ENCODE data around the gene MYOF. TPM values are rescaled to one million over a fixed set of nuclear protein-coding genes. Genes with fewer than 3 reads are reported as not detected.

MYOF gene
- total RNA-seq, 2 donors from 2014 or later = 84.4 to 85.0 TPM

- Histone ChIP-seq H3K4me1 (replicated peaks) (peaks cover 21% of the 10 kb centered on the region), H3K27ac (peak overlapping the region; percentile 43 to 44)
Observed at GRCh38 chr10:93461807-93462178, 20.3 kb downstream of the MYOF start.

DNA sequence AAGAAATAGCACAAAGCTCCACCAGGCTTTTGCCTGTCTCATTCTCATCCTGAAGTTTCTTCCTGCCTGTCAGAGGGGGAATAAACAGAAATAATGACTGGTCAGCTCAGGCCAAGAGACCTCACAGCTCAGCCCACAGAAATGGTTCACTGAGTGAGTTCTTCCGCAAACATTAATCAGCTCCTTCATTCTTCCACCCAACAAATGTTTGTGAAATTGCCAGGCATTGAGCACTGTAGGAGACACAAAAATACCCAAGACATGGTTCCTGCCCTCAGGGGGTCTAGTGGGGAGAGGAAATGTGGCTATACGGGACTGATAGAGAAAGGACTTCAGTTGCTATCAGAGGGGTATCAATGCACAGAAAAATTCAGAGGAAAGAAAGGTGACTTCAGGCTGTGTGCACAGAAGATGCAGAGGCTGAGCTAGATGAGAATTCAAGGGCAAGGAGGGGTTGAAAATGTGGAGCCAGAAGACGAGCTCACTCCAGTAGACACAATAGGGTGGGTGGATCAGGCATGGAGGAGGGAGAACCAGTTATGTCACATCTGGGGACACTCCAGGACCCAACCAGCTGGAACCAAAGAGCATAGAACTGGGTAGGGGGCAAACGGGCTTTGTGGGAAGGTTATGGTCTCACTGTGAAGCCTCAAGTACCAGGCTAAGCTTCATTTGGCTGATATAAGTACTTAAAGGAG lies 20.9 kb downstream of the MYOF start:
- WGBS = 51% methylated on average over 4 of the region's 4 CpGs
- no peak for DNase-seq (ENCODE audit: low spot score)
- intact Hi-C loops (cut with DNase I) = no loop called here
- Histone ChIP-seq H3K27ac (peak overlapping the region; percentile 43 to 44), H3K4me3 (no peak overlapping the region), H3K27me3 (replicated peaks; ENCODE audit: insufficient read depth) (no peaks in the 10 kb centered on the region), H3K9me3 (no peaks in the 10 kb centered on the region), H3K36me3 (no peaks in the 10 kb centered on the region), H3K4me1 (replicated peaks) (peaks cover 17% of the 10 kb centered on the region)
- TF ChIP-seq POLR2AphosphoS5 (IDR thresholded peaks at IDR 0.05) (no peak), POLR2A (IDR thresholded peaks at IDR 0.05) (no peak)
- TF ChIP-seq, protein P1, sequence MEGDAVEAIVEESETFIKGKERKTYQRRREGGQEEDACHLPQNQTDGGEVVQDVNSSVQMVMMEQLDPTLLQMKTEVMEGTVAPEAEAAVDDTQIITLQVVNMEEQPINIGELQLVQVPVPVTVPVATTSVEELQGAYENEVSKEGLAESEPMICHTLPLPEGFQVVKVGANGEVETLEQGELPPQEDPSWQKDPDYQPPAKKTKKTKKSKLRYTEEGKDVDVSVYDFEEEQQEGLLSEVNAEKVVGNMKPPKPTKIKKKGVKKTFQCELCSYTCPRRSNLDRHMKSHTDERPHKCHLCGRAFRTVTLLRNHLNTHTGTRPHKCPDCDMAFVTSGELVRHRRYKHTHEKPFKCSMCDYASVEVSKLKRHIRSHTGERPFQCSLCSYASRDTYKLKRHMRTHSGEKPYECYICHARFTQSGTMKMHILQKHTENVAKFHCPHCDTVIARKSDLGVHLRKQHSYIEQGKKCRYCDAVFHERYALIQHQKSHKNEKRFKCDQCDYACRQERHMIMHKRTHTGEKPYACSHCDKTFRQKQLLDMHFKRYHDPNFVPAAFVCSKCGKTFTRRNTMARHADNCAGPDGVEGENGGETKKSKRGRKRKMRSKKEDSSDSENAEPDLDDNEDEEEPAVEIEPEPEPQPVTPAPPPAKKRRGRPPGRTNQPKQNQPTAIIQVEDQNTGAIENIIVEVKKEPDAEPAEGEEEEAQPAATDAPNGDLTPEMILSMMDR (IDR thresholded peaks at IDR 0.05) = no peak

More at GRCh38 chr10:93461807-93462178, 20.3 kb downstream of the MYOF start:
- Histone ChIP-seq H3K9me3 (no peaks in the 10 kb centered on the region), H3K4me3 (no peak overlapping the region), H3K27me3 (replicated peaks; ENCODE audit: insufficient read depth) (no peaks in the 10 kb centered on the region), H3K36me3 (no peaks in the 10 kb centered on the region)
- DNase-seq (ENCODE audit: low spot score) = no peak
- WGBS = 100% methylated on average over 1 of the region's 1 CpG
- intact Hi-C loops (cut with DNase I) = loop anchor here (2.0 kb wide), 1 partner anchor 19 kb away; no protein-coding TSS in a partner anchor
- TF ChIP-seq, protein P1 (IDR thresholded peaks at IDR 0.05) = no peak
- TF ChIP-seq POLR2AphosphoS5 (IDR thresholded peaks at IDR 0.05) = peak; percentile 54

DNA sequence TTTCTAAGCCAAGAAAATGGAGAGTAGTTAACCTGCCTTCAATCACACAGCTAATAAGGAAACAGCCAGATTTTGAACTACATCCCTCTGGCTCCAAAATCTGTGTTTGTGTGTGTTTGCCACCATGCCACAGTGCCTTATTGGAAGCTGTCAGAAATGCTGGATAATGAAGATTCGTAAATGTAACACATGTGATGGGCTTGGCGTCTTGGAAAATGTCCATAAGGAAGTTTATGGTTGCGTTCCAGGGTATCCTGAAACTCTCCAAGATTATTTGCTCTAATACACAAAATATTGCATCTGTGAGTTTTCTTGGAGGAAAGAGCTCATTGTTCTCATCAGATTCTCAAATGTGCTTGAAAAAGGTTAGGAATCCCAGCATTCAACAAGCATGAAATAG lies 22.7 kb downstream of the MYOF start:
- no peaks in the 10 kb centered on the region for H3K36me3 ChIP-seq
- intact Hi-C loops (cut with DNase I) = no loop called here
- WGBS = 56% methylated on average over 3 of the region's 3 CpGs
- H3K27me3 ChIP-seq (replicated peaks; ENCODE audit: insufficient read depth) = no peaks in the 10 kb centered on the region
- H3K4me3 ChIP-seq = no peak overlapping the region
- peaks cover 14% of the 10 kb centered on the region for H3K4me1 ChIP-seq (replicated peaks)
- DNase-seq (ENCODE audit: low spot score) = no peak
- no peaks in the 10 kb centered on the region for H3K9me3 ChIP-seq
- H3K27ac ChIP-seq = peak overlapping the region; percentile 76 to 80
- TF ChIP-seq, protein P1 (IDR thresholded peaks at IDR 0.05) = no peak
- TF ChIP-seq POLR2AphosphoS5 (IDR thresholded peaks at IDR 0.05) (no peak), POLR2A (IDR thresholded peaks at IDR 0.05) (no peak)

DNA sequence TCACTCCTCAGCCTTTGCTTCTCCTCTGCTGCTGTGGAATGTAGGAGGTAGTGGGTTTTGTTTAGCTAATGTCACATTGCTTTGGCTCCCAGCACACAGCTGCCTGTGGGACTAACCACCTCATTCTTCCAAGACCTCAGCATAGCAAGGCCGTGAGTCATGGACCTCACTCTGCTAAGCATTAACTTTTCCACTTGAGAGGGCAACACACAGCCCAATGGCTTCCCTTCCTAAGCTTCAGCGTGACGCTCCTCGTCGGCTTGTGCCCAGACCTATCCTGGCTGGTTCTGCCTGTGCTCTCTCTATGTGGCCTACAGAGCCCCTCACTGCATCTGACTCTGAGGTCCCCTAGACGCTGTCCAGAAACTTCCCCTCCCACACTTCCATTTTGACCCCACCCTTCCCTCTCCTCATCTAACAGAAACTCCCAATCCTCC lies 23.3 kb downstream of the MYOF start:
- intact Hi-C loops (cut with DNase I) = no loop called here
- H3K27ac ChIP-seq = peak overlapping the region; percentile 76 to 80
- no peaks in the 10 kb centered on the region for H3K27me3 ChIP-seq (replicated peaks; ENCODE audit: insufficient read depth)
- TF ChIP-seq POLR2AphosphoS5 (IDR thresholded peaks at IDR 0.05) (peak; percentile 85), POLR2A (IDR thresholded peaks at IDR 0.05) (no peak)
- no peaks in the 10 kb centered on the region for H3K9me3 ChIP-seq
- H3K4me1 ChIP-seq (replicated peaks) = peaks cover 12% of the 10 kb centered on the region
- WGBS = 34% methylated on average over 6 of the region's 6 CpGs
- no peak overlapping the region for H3K4me3 ChIP-seq
- no peaks in the 10 kb centered on the region for H3K36me3 ChIP-seq
- peak; percentile 79 for DNase-seq (ENCODE audit: low spot score)

DNA sequence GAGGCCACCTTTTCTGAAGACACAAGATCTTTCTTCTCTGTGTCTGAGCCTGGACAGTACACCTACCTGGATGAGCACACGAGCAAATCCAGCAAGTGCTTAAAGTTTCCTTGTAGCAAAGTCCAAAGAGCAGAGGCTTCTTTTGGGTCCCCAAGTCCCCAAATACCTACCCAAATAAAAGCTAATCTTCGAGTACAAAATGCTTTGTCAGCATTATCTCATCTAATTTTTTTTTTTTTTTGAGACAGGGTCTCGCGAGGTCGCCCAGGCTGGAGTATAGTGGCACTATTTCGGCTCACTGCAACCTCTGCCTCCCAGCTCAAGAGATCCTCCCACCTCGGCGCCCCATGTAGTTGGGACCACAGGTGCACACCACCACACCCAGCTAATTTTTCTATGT lies 24.6 kb downstream of the MYOF start:
- intact Hi-C loops (cut with DNase I) = no loop called here
- WGBS = 89% methylated on average over 8 of the region's 8 CpGs
- Histone ChIP-seq H3K4me1 (replicated peaks) (peaks cover 12% of the 10 kb centered on the region), H3K36me3 (no peaks in the 10 kb centered on the region), H3K4me3 (no peak overlapping the region), H3K27me3 (replicated peaks; ENCODE audit: insufficient read depth) (no peaks in the 10 kb centered on the region), H3K9me3 (no peaks in the 10 kb centered on the region), H3K27ac (peak overlapping the region in 1 of 2 donors; percentile 80)
- TF ChIP-seq POLR2AphosphoS5 (IDR thresholded peaks at IDR 0.05) (no peak), POLR2A (IDR thresholded peaks at IDR 0.05) (no peak)
- TF ChIP-seq, protein P1 (IDR thresholded peaks at IDR 0.05) = no peak
- DNase-seq (ENCODE audit: low spot score) = no peak
